Adrenal gland (tissue), 12 donors: ENCODE results near the gene ARFGEF2. TPM values are rescaled to one million over a fixed set of nuclear protein-coding genes. Genes with fewer than 3 reads are reported as not detected.

Experiments used
- DNase-seq, 7 donors: peaks; one replicate each; pipeline ENCODE4 v3.0.0-alpha.2; 2019 to 2020
- H3K27ac ChIP-seq, 5 donors: fragments of 200-600 bp; sonication (generic) in 4 of 5; 1 replicate in 3 of 5; 2 replicates in 2 of 5; pipeline versions ENCODE4 v1.5.1 to v1.8.0; 2016 to 2020; ENCODE audit warnings: mild to moderate bottlenecking in 1 of 5
- H3K27me3 ChIP-seq: fragments of 200-600 bp; 2 replicates; pipeline ENCODE4 v1.8.0; 2021
- H3K36me3 ChIP-seq, 2 donors: fragments of 200-600 bp; replicated peaks in 1 of 2; 1 replicate in 1 of 2; 2 replicates in 1 of 2; pipeline versions ENCODE4 v1.5.1 to v1.8.0; 2018 to 2022
- H3K4me1 ChIP-seq, 2 donors: fragments of 200-600 bp; replicated peaks in 1 of 2; 1 replicate in 1 of 2; 2 replicates in 1 of 2; pipeline versions ENCODE4 v1.5.1 to v1.8.0; 2018 to 2021
- H3K4me3 ChIP-seq, 4 donors: fragments of 200-600 bp; sonication (generic) in 3 of 4; one replicate each; pipeline ENCODE4 v1.5.1; 2016 to 2018
- H3K9me3 ChIP-seq, 3 donors: fragments of 200-600 bp; sonication (generic) in 1 of 3; replicated peaks in 1 of 3; 1 replicate in 2 of 3; 2 replicates in 1 of 3; pipeline versions ENCODE4 v1.5.1 to v1.8.0; 2016 to 2021
- POLR2A ChIP-seq, 2 donors: fragments of 450-650 bp; IDR thresholded peaks; one replicate each; pipeline ENCODE4 v1.6.1; 2017; ENCODE audit warnings: antibody characterized with exemption in 2 of 2, mild to moderate bottlenecking in 2 of 2, moderate library complexity in 1 of 2
- WGBS, 4 donors: extraction: QIAGEN DNeasy Blood & Tissue Kit in 2 of 4; methylation state at CpG; one replicate each; pipeline versions ENCODE4 v1.1.5 to v1.1.7; 2013 to 2017; 5-methylcytosine and 5-hydroxymethylcytosine counted together
- intact Hi-C, 2 donors: fragments of 100-400 bp; cut with DNase I; formaldehyde crosslinking; loops; one replicate each; pipeline versions ENCODE4 v1.14.1 to v1.15.0; 2022 to 2023
- polyA plus RNA-seq, 3 donors: library from polyadenylated mRNA; stranded (reverse); fragments of 200-250 nt in 2 of 3; fragments of 350-450 nt in 1 of 3; fragmentation: Illumina TruSeq in 1 of 3; extraction: RNeasy Lipid Tissue Mini Kit (QIAGEN cat#74804) in 1 of 3; gene quantifications; one replicate each; pipeline ENCODE4 v1.2.3, GENCODE V29; 2013 to 2014
- total RNA-seq, 9 donors: library from RNA; depleted of rRNA in 4 of 9; stranded (reverse); fragments of >200 nt in 4 of 9; fragments of 120-200 nt in 1 of 9; fragmentation: NEBNext Ultra II Directional in 1 of 9; extraction: Animal tissue kit (Norgen Biotek cat#: 25700) in 1 of 9; gene quantifications; one replicate each; pipeline versions ENCODE4 v1.1.0 to v1.2.4, GENCODE V29; 2013 to 2023
- TF ChIP-seq, protein P1 (sequence below), 6 experiments: fragments of 450-650 bp in 4 of 6; fragments of 200-600 bp in 2 of 6; sonication (generic) in 1 of 6; IDR thresholded peaks; 1 replicate in 5 of 6; 2 replicates in 1 of 6; pipeline versions ENCODE4 v1.5.1 to v1.8.0; 2016 to 2021; ENCODE audit warnings: antibody characterized with exemption in 6 of 6, mild to moderate bottlenecking in 2 of 6, moderate library complexity in 1 of 6
- donor health status: healthy with polysubstance abuse.
- donor health status: Bipolar disorder and iron deficiency.
- donor health status: DM: yes; HTN: yes; CAD: no.
- donor health status: DM: no; HTN: no; CAD: no.
- donor health status: DM: no; HTN: no; CAD: no.
- donor health status: DM: yes; HTN: yes; CAD: no.

Gene ARFGEF2
- total and polyA plus RNA-seq, 12 donors, result 17.1 to 128 (median 69.3) TPM

DNA sequence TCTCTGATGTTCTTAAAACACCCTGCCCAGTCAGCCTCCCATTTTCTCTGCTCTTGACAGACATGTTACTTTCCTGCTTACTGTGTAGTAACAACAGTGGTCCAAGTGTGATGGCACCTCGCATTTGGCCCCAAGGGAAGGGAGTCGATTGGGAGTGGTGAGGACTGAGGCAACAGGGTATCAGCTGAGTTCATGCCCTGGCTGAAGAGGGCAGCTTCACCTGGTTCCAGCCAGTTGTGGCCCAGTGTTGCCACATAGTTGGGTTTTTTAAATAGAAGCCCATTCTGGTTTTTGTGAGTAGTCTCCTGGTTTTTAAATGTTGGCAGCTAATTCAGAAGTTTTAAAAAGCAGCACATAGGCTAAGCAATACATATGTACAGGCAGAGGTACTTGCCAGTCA is 37.2 kb downstream of the ARFGEF2 start:
- no peak overlapping the region for H3K4me3 ChIP-seq
- no peaks in the 10 kb centered on the region for H3K9me3 ChIP-seq
- TF ChIP-seq, protein P1, sequence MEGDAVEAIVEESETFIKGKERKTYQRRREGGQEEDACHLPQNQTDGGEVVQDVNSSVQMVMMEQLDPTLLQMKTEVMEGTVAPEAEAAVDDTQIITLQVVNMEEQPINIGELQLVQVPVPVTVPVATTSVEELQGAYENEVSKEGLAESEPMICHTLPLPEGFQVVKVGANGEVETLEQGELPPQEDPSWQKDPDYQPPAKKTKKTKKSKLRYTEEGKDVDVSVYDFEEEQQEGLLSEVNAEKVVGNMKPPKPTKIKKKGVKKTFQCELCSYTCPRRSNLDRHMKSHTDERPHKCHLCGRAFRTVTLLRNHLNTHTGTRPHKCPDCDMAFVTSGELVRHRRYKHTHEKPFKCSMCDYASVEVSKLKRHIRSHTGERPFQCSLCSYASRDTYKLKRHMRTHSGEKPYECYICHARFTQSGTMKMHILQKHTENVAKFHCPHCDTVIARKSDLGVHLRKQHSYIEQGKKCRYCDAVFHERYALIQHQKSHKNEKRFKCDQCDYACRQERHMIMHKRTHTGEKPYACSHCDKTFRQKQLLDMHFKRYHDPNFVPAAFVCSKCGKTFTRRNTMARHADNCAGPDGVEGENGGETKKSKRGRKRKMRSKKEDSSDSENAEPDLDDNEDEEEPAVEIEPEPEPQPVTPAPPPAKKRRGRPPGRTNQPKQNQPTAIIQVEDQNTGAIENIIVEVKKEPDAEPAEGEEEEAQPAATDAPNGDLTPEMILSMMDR (IDR thresholded peaks at IDR 0.05), result no peak
- no peak for TF ChIP-seq POLR2A (IDR thresholded peaks at IDR 0.05)
- H3K27ac ChIP-seq, result no peak overlapping the region
- WGBS, 4 donors, result 91 to 100% (median 93%) methylated on average over 2 of the region's 2 CpGs
- peaks cover 6 to 11% of the 10 kb centered on the region in 2 donors for H3K4me1 ChIP-seq
- no peaks in the 10 kb centered on the region for H3K27me3 ChIP-seq
- intact Hi-C loops, result no loop called here
- DNase-seq, result no peak
- H3K36me3 ChIP-seq, result peaks cover 0 to 51% of the 10 kb centered on the region in 2 donors

DNA sequence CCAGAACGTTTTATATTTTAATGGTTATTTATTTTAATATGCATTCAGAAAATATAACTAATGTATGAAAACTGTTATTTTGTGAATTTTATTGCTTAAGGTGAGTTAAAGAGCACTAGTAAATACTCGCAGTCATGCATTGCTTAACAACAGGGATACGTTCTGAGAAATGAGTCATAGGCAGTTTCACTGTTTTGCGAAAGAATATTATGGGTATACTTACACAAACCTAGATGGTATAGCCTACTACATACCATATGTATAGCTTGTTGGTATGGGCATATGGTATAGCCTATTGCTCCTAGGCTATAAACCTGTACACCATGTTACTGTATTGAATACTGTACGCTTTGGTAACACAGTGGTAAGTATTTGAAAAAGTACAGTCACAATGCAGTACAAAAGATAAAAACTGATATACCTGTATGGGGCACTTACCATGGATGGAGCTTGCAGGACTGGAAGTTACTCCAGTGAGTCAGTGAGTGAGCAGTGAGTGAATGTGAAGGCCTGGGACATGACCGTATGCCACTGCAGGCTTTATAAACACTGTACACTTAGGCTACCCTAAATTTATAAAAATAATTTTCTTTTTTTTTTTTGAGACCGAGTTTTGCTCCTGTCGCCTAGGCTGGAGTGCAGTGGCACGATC is 38.5 kb downstream of the ARFGEF2 start:
- Histone ChIP-seq H3K27me3 (no peaks in the 10 kb centered on the region), H3K27ac (no peak overlapping the region), H3K4me1 (peaks cover 6 to 13% of the 10 kb centered on the region in 2 donors), H3K36me3 (peaks cover 0 to 46% of the 10 kb centered on the region in 2 donors), H3K9me3 (no peaks in the 10 kb centered on the region), H3K4me3 (no peak overlapping the region)
- 82 to 92% (median 88%) methylated on average over 9 of the region's 9 CpGs for WGBS, 4 donors
- TF ChIP-seq, protein P1 (IDR thresholded peaks at IDR 0.05), result no peak
- TF ChIP-seq POLR2A (IDR thresholded peaks at IDR 0.05), result no peak
- DNase-seq, result no peak
- intact Hi-C loops, result no loop called here

DNA sequence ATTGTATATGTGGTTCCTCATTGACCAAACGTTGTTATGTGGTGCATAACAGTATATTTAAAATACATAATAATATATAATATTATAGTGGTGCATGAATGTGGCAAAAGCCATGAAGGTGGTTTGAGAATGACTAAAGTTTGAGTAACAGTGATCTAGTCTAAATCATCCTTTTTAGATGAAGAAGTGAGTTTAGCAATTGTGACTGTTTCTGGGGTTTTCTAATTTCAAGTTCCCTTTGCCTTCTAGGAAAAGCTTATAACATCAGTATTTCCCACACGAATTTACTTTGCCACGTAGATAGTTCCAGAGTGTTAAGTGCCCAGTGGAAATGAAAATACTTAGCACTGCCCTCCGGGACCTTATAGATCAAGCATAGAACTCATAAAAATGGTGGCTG is 40.9 kb downstream of the ARFGEF2 start:
- no peak for DNase-seq
- Histone ChIP-seq H3K4me3 (no peak overlapping the region), H3K27me3 (no peaks in the 10 kb centered on the region), H3K4me1 (peaks cover 1 to 11% of the 10 kb centered on the region in 2 donors), H3K36me3 (peaks cover 0 to 43% of the 10 kb centered on the region in 2 donors), H3K9me3 (no peaks in the 10 kb centered on the region), H3K27ac (no peak overlapping the region)
- intact Hi-C loops, result no loop called here
- 89 to 93% (median 90%) methylated on average over 4 of the region's 4 CpGs for WGBS, 4 donors
- no peak for TF ChIP-seq POLR2A (IDR thresholded peaks at IDR 0.05)
- TF ChIP-seq, protein P1 (IDR thresholded peaks at IDR 0.05), result no peak

DNA sequence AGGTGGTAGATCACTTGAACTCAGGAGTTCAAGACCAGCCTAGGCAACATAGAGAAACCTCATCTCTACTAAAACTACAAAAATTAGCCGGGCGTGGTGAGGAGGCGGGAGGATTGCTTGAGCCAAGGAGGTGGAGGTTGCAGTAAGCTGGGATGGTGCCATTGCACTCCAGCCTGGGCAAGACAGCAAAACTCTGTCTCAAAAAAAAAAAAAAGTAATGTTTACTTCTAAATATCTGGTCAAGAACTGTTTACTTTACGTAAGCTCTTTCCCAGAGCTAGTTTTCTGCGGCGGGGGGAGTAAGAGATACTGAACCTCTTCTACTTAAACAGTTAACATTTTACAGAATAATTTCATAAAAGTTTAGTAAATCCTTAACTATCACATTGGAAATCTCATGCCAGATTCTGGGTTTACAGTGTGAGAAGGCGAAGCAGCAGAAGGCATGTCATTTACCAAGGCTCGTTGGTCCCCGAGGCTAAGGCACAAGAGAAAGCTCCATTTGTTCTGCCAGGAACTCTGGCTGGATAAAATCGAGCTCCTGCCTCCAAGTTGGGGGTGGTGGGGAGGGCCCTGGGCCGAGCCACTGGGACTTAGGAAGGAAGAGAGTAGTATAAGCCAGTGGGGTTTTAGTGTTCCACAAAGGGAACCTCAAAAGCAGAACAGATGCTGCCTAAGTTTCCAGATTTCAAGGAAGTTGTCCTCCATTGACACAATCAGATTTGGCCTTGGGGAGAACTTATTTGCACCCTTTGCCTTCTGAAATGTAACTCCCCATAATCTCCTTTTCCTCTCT is 41.7 kb downstream of the ARFGEF2 start:
- Histone ChIP-seq H3K9me3 (no peaks in the 10 kb centered on the region), H3K27ac (no peak overlapping the region), H3K4me3 (no peak overlapping the region), H3K4me1 (peaks cover 0 to 9% of the 10 kb centered on the region in 2 donors), H3K36me3 (peaks cover 0 to 36% of the 10 kb centered on the region in 2 donors), H3K27me3 (no peaks in the 10 kb centered on the region)
- TF ChIP-seq, protein P1 (IDR thresholded peaks at IDR 0.05), result no peak
- TF ChIP-seq POLR2A (IDR thresholded peaks at IDR 0.05), result no peak
- no peak for DNase-seq
- 84 to 91% (median 88%) methylated on average over 11 of the region's 11 CpGs for WGBS, 4 donors
- intact Hi-C loops, result no loop called here
